ENCODE measurements around the gene PIN1. TPM values are rescaled to one million over a fixed set of nuclear protein-coding genes. Genes with fewer than 3 reads are reported as not detected.

The PIN1 gene
- total RNA-seq, 1 donor from 2014 or later = 87.3 TPM

DNA sequence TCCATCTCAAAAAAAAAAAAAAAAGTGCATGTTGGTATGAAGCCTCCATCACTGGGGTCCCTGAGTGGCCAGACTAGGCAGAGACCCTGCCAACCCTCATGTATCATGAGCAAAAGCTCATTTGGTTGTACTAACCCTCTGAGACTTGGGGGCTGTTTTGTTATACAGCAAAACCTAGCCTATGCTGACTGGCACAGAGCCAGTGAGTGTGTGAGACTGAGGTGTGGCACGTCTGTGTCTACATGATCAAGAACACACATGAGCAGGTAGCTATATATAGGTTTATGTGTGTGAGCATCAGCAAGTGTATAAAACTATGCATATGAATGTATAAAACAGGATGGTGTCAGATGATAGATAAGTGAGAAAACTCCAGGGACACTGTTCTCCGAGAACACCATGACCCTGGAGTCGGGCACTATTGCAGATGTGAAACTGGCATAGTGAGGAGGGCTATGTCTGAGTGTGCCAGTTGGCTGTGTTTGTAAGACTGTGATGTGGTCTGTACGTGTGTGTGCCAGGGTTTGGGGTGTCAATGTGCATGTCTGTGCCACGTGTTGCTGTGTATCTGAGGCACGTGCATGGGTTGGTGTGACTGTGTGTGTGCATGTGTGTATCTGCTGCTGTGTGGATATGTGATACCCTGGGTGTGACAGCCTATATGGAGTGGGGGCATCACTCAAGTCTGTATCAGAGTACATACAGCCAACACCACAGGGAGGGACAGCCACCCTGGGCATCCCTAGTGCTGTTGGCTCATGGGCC, 56.7 kb downstream of the PIN1 start:
- Mint-ChIP-seq H3K27me3 (ENCODE audit: low read depth) (peaks cover 3% of the 10 kb centered on the region), H3K36me3 (ENCODE audit: low read depth) (no peaks in the 10 kb centered on the region), H3K27ac (no peak overlapping the region), H3K4me1 (ENCODE audit: low read depth) (no peaks in the 10 kb centered on the region), H3K9me3 (no peaks in the 10 kb centered on the region), H3K4me3 (ENCODE audit: low read depth) (no peak overlapping the region)
- intact Hi-C loops (cut with micrococcal nuclease) = no loop called here
- DNase-seq (ENCODE audit: low spot score) = no peak

Other genes starting within 250 kb of the PIN1 start
- 27.1 and 28.3 TPM in 2 replicates for gene ZNF561, start 214.1 kb upstream of the PIN1 start, total RNA-seq
- 17.3 and 18.2 TPM in 2 replicates for gene ZNF562, start 160.2 kb upstream of the PIN1 start, total RNA-seq
- gene ZNF846, start 66.6 kb upstream of the PIN1 start, total RNA-seq = 3.2 and 3.7 TPM in 2 replicates
- gene FBXL12, start 16.2 kb upstream of the PIN1 start, total RNA-seq = 23.4 and 23.7 TPM in 2 replicates
- gene UBL5, start 7.4 kb upstream of the PIN1 start, total RNA-seq = 331 and 335 TPM in 2 replicates
- 0.85 and 0.89 TPM in 2 replicates for gene OLFM2, start 101.2 kb downstream of the PIN1 start, total RNA-seq
- 0.80 and 0.87 TPM in 2 replicates for gene COL5A3, start 175.2 kb downstream of the PIN1 start, total RNA-seq
- gene RDH8, start 178.2 kb downstream of the PIN1 start, total RNA-seq = not detected in 2 replicates